ENCODE data around the gene SGPL1.

- TF ChIP-seq, protein P1, sequence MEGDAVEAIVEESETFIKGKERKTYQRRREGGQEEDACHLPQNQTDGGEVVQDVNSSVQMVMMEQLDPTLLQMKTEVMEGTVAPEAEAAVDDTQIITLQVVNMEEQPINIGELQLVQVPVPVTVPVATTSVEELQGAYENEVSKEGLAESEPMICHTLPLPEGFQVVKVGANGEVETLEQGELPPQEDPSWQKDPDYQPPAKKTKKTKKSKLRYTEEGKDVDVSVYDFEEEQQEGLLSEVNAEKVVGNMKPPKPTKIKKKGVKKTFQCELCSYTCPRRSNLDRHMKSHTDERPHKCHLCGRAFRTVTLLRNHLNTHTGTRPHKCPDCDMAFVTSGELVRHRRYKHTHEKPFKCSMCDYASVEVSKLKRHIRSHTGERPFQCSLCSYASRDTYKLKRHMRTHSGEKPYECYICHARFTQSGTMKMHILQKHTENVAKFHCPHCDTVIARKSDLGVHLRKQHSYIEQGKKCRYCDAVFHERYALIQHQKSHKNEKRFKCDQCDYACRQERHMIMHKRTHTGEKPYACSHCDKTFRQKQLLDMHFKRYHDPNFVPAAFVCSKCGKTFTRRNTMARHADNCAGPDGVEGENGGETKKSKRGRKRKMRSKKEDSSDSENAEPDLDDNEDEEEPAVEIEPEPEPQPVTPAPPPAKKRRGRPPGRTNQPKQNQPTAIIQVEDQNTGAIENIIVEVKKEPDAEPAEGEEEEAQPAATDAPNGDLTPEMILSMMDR (IDR thresholded peaks at IDR 0.05; ENCODE audit: poor library complexity, severe bottlenecking) = no peak
- TF ChIP-seq POLR2AphosphoS5 (IDR thresholded peaks at IDR 0.05) (no peak), EZH2 (IDR thresholded peaks at IDR 0.05; ENCODE audit: borderline replicate concordance, insufficient read depth, low read length, poor library complexity, severe bottlenecking) (no peak), RAD21 (conservative IDR thresholded peaks at IDR 0.05) (no peak), SMC3 (conservative IDR thresholded peaks at IDR 0.05; ENCODE audit: poor library complexity) (no peak), EP300 (conservative IDR thresholded peaks at IDR 0.05; ENCODE audit: poor library complexity, severe bottlenecking) (no peak)
These were observed 36.7 kb upstream of the SGPL1 start for GRCh38 chr10:70779088-70779487.

Measured in neural cell (in vitro differentiated cells).